Lung (tissue), 12 donors: ENCODE results near the gene DBX2. TPM values are rescaled to one million over a fixed set of nuclear protein-coding genes. Genes with fewer than 3 reads are reported as not detected.

ENCODE experiments used
- ATAC-seq: fragments of 200-7000 bp; cut with Tn5 transposase; one replicate; pipeline ENCODE4 v1.9.1; 2020; ENCODE audit warnings: moderate number of reproducible peaks; ENCODE audit not compliant: insufficient read depth, low FRiP score
- DNase-seq, 3 donors: peaks; one replicate each; pipeline ENCODE4 v3.0.0-alpha.2; 2013 to 2017
- H3K27ac ChIP-seq, 2 donors: one replicate each; pipeline ENCODE4 v1.5.1; 2013; ENCODE audit warnings: mild to moderate bottlenecking in 2 of 2, moderate library complexity in 2 of 2, control low read depth in 1 of 2, inconsistent platforms in 1 of 2, low read depth in 1 of 2, low read length in 1 of 2
- H3K27me3 ChIP-seq, 3 donors: one replicate each; pipeline ENCODE4 v1.5.1; 2013; ENCODE audit warnings: low read length in 2 of 3; ENCODE audit not compliant: control insufficient read depth in 3 of 3, insufficient read depth in 3 of 3
- H3K36me3 ChIP-seq, 4 donors: one replicate each; pipeline ENCODE4 v1.5.1; 2013; ENCODE audit warnings: low read length in 4 of 4, mild to moderate bottlenecking in 1 of 4, moderate library complexity in 1 of 4; ENCODE audit not compliant: control insufficient read depth in 4 of 4, insufficient read depth in 4 of 4
- H3K4me1 ChIP-seq, 5 donors: one replicate each; pipeline ENCODE4 v1.5.1; 2013; ENCODE audit warnings: low read length in 5 of 5, mild to moderate bottlenecking in 2 of 5, moderate library complexity in 1 of 5; ENCODE audit not compliant: control insufficient read depth in 5 of 5, insufficient read depth in 5 of 5
- H3K4me3 ChIP-seq: one replicate; pipeline ENCODE4 v1.5.1; 2013; ENCODE audit warnings: mild to moderate bottlenecking, control low read depth, moderate library complexity
- H3K9ac ChIP-seq, 2 donors: one replicate each; pipeline ENCODE4 v1.5.1; 2013; ENCODE audit warnings: low read length in 2 of 2, control low read depth in 1 of 2; ENCODE audit not compliant: insufficient read depth in 1 of 2
- H3K9me3 ChIP-seq, 4 donors: one replicate each; pipeline ENCODE4 v1.5.1; 2013; ENCODE audit warnings: low read length in 3 of 4, mild to moderate bottlenecking in 1 of 4, moderate library complexity in 1 of 4; ENCODE audit not compliant: control insufficient read depth in 4 of 4, insufficient read depth in 3 of 4
- CTCF ChIP-seq: IDR thresholded peaks from 2 replicates; pipeline ENCODE4 v1.5.1; 2012; ENCODE audit warnings: mild to moderate bottlenecking; ENCODE audit errors: control extremely low read depth, extremely low read depth
- WGBS, 2 donors: extraction: QIAGEN DNeasy Blood & Tissue Kit; methylation state at CpG; one replicate each; pipeline ENCODE4 v1.1.7; 2013; 5-methylcytosine and 5-hydroxymethylcytosine counted together
- polyA plus RNA-seq, 2 donors: library from polyadenylated mRNA; stranded (reverse); fragments of 200-250 nt; gene quantifications; one replicate each; pipeline ENCODE4 v1.2.1, GENCODE V29; 2013
- total RNA-seq, 2 donors: library from RNA; depleted of rRNA in 1 of 2; stranded (reverse); fragments of >200 nt in 1 of 2; gene quantifications; one replicate each; pipeline ENCODE4 v1.2.1, GENCODE V29; 2014 to 2021
- donor health status: control.
- donor health status: control.
- donor health status: Bipolar disorder and iron deficiency.
- donor health status: healthy.
- donor health status: DM: yes; HTN: yes; CAD: no.

The DBX2 gene
- total and polyA plus RNA-seq, 4 donors: 0.01 TPM; not detected in 3

GRCh38 chr12:45042599-45042998, 8.3 kb downstream of the DBX2 start:
- H3K9ac ChIP-seq: no peak overlapping the region
- no peak overlapping the region for H3K27ac ChIP-seq
- H3K9me3 ChIP-seq: peaks cover 0 to 2% (median 0%) of the 10 kb centered on the region in 4 donors
- no peak for TF ChIP-seq CTCF
- 74 to 87% methylated on average over 5 of the region's 5 CpGs for WGBS, 2 donors
- no peaks in the 10 kb centered on the region for H3K4me1 ChIP-seq
- peaks cover 0 to 11% (median 0%) of the 10 kb centered on the region in 3 donors for H3K27me3 ChIP-seq
- ATAC-seq: no peak
- no peaks in the 10 kb centered on the region for H3K36me3 ChIP-seq
- no peak overlapping the region for H3K4me3 ChIP-seq
- DNase-seq: no peak

- 88 to 89% methylated on average over 2 of the region's 2 CpGs for WGBS, 2 donors
- TF ChIP-seq CTCF: no peak
- Histone ChIP-seq H3K36me3 (no peaks in the 10 kb centered on the region), H3K9ac (no peak overlapping the region), H3K27me3 (peaks cover 0 to under 1% (median 0%) of the 10 kb centered on the region in 3 donors), H3K9me3 (peaks cover 0 to 2% (median 0%) of the 10 kb centered on the region in 4 donors), H3K4me1 (no peaks in the 10 kb centered on the region), H3K4me3 (no peak overlapping the region), H3K27ac (no peak overlapping the region)
- no peak for ATAC-seq
- no peak for DNase-seq
These were observed 9.9 kb downstream of the DBX2 start for GRCh38 chr12:45040977-45041376.

GRCh38 chr12:45039757-45040156, 11.1 kb downstream of the DBX2 start:
- H3K9me3 ChIP-seq: peaks cover 0 to 2% (median 0%) of the 10 kb centered on the region in 4 donors
- H3K27ac ChIP-seq: no peak overlapping the region
- H3K27me3 ChIP-seq: no peaks in the 10 kb centered on the region
- WGBS, 2 donors: 84 to 90% methylated on average over 2 of the region's 2 CpGs
- no peak overlapping the region for H3K9ac ChIP-seq
- no peaks in the 10 kb centered on the region for H3K36me3 ChIP-seq
- ATAC-seq (no peak), DNase-seq (no peak)
- H3K4me1 ChIP-seq: no peaks in the 10 kb centered on the region
- H3K4me3 ChIP-seq: no peak overlapping the region
- no peak for TF ChIP-seq CTCF

- 70 to 78% methylated on average over 11 of the region's 11 CpGs for WGBS, 2 donors
- DNase-seq (no peak), ATAC-seq (no peak)
- Histone ChIP-seq H3K4me1 (no peaks in the 10 kb centered on the region), H3K4me3 (no peak overlapping the region), H3K36me3 (no peaks in the 10 kb centered on the region), H3K9ac (no peak overlapping the region), H3K9me3 (no peaks in the 10 kb centered on the region), H3K27me3 (no peaks in the 10 kb centered on the region), H3K27ac (no peak overlapping the region)
- TF ChIP-seq CTCF: no peak
These were observed 16.0 kb downstream of the DBX2 start for GRCh38 chr12:45034861-45035265.
